T-helper 2 cell treated with Interferon-gamma antibody and Interleukin-4, amounts not matched to agents 5 μg/mL and 100 μg/mL, for 36 hours (primary cell): Measurements from ENCODE around the gene OR4N2.
"Not testable (repeated sequence)": the region's sequence is repeated elsewhere in the genome, so short reads cannot be mapped to it uniquely, and the experiment has no call there.

Source experiments
- DNase-seq: peaks from one replicate; pipeline ENCODE4 v3.0.0; 2021; ENCODE audit warnings: low spot score
- H3K27ac Mint-ChIP-seq: one replicate; pipeline ENCODE4 v1.8.0; 2021; ENCODE audit warnings: mild to moderate bottlenecking, mixed read lengths
- H3K27me3 Mint-ChIP-seq: one replicate; pipeline ENCODE4 v1.8.0; 2021; ENCODE audit warnings: low read depth, mixed read lengths
- H3K36me3 Mint-ChIP-seq: one replicate; pipeline ENCODE4 v1.8.0; 2021; ENCODE audit warnings: low read depth, mixed read lengths
- H3K4me1 Mint-ChIP-seq: one replicate; pipeline ENCODE4 v1.8.0; 2021; ENCODE audit warnings: low read depth, mixed read lengths
- H3K4me3 Mint-ChIP-seq: one replicate; pipeline ENCODE4 v1.8.0; 2022; ENCODE audit warnings: mild to moderate bottlenecking, moderate library complexity, mixed read lengths
- H3K9me3 Mint-ChIP-seq: one replicate; pipeline ENCODE4 v1.8.0; 2021; ENCODE audit warnings: mixed read lengths

Gene OR4N2

GRCh38 chr14:19813171-19813920, 9.8 kb downstream of the OR4N2 start:
- H3K36me3 Mint-ChIP-seq, DNase-seq, H3K4me1 Mint-ChIP-seq, H3K27ac Mint-ChIP-seq, H3K27me3 Mint-ChIP-seq, H3K4me3 Mint-ChIP-seq: not testable (repeated sequence)
- peaks cover 18% of the 10 kb centered on the region for H3K9me3 Mint-ChIP-seq

DNA sequence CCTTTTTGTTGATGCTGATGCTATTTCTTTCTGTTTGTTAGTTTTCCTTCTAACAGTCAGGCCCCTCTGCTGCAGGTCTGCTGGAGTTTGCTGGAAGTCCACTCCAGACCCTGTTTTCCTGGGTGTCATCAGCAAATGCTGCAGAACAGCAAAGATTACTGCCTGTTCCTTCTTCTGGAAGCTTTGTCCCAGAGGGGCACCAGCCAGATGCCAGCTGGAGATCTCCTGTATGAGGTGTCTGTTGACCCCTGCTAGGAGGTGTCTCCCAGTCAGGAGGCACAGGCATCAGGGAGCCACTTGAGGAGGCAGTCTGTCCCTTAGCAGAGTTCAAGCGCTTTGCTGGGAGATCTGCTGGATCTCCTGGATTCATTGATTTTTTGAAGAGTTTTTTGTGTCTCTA, 16.3 kb downstream of the OR4N2 start:
- H3K4me3 Mint-ChIP-seq, H3K36me3 Mint-ChIP-seq, H3K27ac Mint-ChIP-seq, DNase-seq, H3K4me1 Mint-ChIP-seq, H3K27me3 Mint-ChIP-seq: not testable (repeated sequence)
- H3K9me3 Mint-ChIP-seq = peaks cover 13% of the 10 kb centered on the region

- not testable (repeated sequence) for H3K4me3 Mint-ChIP-seq, H3K27me3 Mint-ChIP-seq, DNase-seq, H3K36me3 Mint-ChIP-seq, H3K4me1 Mint-ChIP-seq, H3K27ac Mint-ChIP-seq
- peaks cover 13% of the 10 kb centered on the region for H3K9me3 Mint-ChIP-seq
Observed at GRCh38 chr14:19821016-19821415, 17.4 kb downstream of the OR4N2 start.

DNA sequence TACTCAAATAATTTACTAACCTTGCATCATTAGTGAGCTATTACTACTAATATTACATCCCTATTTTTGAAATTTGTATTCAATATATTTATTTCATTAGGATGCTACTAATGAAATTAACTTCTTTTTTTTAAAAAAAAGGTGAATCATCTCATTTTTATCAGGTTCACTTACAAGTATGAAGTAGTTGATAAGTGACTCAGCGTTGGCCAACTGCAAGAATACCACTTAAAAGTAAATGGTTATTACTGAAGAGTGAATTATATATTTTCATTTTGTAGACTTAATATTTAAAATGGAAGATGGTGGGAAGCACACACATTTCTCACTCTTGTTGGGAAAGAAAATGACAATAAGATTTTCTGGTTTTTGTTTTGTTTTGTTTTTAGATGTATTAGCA, 19.6 kb downstream of the OR4N2 start:
- no peaks in the 10 kb centered on the region for H3K4me1 Mint-ChIP-seq
- no peak overlapping the region for H3K27ac Mint-ChIP-seq
- H3K9me3 Mint-ChIP-seq = peaks cover 13% of the 10 kb centered on the region
- H3K4me3 Mint-ChIP-seq = no peak overlapping the region
- H3K36me3 Mint-ChIP-seq = no peaks in the 10 kb centered on the region
- no peaks in the 10 kb centered on the region for H3K27me3 Mint-ChIP-seq
- DNase-seq = no peak

- Mint-ChIP-seq H3K9me3 (peaks cover 12% of the 10 kb centered on the region), H3K27ac (no peak overlapping the region), H3K36me3 (no peaks in the 10 kb centered on the region), H3K4me3 (no peak overlapping the region), H3K27me3 (no peaks in the 10 kb centered on the region), H3K4me1 (no peaks in the 10 kb centered on the region)
- no peak for DNase-seq
Observed at GRCh38 chr14:19823765-19824164, 20.2 kb downstream of the OR4N2 start.

DNA sequence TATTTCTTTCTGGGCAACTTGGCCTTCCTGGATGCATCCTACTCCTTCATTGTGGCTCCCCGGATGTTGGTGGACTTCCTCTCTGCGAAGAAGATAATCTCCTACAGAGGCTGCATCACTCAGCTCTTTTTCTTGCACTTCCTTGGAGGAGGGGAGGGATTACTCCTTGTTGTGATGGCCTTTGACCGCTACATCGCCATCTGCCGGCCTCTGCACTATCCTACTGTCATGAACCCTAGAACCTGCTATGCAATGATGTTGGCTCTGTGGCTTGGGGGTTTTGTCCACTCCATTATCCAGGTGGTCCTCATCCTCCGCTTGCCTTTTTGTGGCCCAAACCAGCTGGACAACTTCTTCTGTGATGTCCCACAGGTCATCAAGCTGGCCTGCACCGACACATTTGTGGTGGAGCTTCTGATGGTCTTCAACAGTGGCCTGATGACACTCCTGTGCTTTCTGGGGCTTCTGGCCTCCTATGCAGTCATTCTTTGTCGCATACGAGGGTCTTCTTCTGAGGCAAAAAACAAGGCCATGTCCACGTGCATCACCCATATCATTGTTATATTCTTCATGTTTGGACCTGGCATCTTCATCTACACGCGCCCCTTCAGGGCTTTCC, 24.2 kb downstream of the OR4N2 start:
- H3K36me3 Mint-ChIP-seq, H3K9me3 Mint-ChIP-seq, DNase-seq, H3K4me1 Mint-ChIP-seq, H3K27me3 Mint-ChIP-seq, H3K27ac Mint-ChIP-seq, H3K4me3 Mint-ChIP-seq: not testable (repeated sequence)

- no peak overlapping the region for H3K27ac Mint-ChIP-seq
- no peaks in the 10 kb centered on the region for H3K4me1 Mint-ChIP-seq
- H3K36me3 Mint-ChIP-seq = no peaks in the 10 kb centered on the region
- H3K4me3 Mint-ChIP-seq = no peak overlapping the region
- H3K27me3 Mint-ChIP-seq = no peaks in the 10 kb centered on the region
- no peak for DNase-seq
- peaks cover 7% of the 10 kb centered on the region for H3K9me3 Mint-ChIP-seq
Observed at GRCh38 chr14:19828314-19828713, 24.7 kb downstream of the OR4N2 start.

- peaks cover 12% of the 10 kb centered on the region for H3K9me3 Mint-ChIP-seq
- not testable (repeated sequence) for H3K27me3 Mint-ChIP-seq, H3K4me3 Mint-ChIP-seq, H3K4me1 Mint-ChIP-seq, H3K27ac Mint-ChIP-seq, DNase-seq, H3K36me3 Mint-ChIP-seq
Observed at GRCh38 chr14:19834203-19834848, 30.8 kb downstream of the OR4N2 start.

DNA sequence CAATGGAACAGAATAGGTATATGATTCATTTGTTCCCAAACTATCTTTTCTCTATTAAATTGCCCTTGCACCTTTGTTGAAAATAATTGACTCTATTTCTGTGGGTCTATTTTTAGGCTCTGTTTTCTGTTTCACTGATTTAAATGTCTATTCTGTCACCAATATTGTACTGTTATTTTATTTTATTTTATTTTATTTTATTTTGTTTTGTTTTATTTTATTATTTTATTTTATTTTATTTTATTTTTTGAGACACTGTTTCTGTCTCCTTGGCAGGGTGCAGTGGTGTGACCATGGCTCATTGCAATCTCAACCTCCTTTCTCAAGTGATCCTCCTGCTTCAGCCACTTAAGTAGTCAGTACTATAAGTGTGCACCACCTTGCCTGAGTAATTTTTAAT, 34.9 kb downstream of the OR4N2 start:
- Mint-ChIP-seq H3K36me3 (no peaks in the 10 kb centered on the region), H3K4me1 (no peaks in the 10 kb centered on the region), H3K4me3 (no peak overlapping the region), H3K27me3 (no peaks in the 10 kb centered on the region), H3K9me3 (peaks cover 4% of the 10 kb centered on the region), H3K27ac (no peak overlapping the region)
- no peak for DNase-seq

GRCh38 chr14:19851365-19851764, 47.8 kb downstream of the OR4N2 start:
- H3K4me3 Mint-ChIP-seq = no peak overlapping the region
- no peaks in the 10 kb centered on the region for H3K36me3 Mint-ChIP-seq
- no peaks in the 10 kb centered on the region for H3K9me3 Mint-ChIP-seq
- H3K27ac Mint-ChIP-seq = no peak overlapping the region
- no peaks in the 10 kb centered on the region for H3K27me3 Mint-ChIP-seq
- DNase-seq = no peak
- H3K4me1 Mint-ChIP-seq = no peaks in the 10 kb centered on the region

- not testable (repeated sequence) for H3K9me3 Mint-ChIP-seq, DNase-seq
Observed at GRCh38 chr14:19866061-19866669, 62.6 kb downstream of the OR4N2 start.

DNA sequence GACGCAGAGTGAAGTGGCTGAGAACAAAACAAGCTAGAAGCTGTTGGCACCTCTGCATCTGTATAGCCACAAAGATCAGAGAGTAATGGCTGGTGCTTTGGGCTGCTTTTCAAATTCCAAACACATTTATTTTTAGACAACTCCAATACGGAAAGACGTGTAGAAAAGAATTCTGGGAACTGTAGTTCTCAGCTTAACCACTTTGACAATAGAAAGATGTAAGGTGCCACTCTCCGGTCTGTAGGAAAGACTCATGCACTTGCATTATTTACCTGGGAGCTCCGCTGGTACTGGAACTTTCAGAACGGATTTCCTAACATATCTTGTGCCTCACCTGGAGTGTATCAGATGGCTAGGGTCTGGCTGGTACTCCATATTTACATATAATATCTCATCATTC, 69.6 kb downstream of the OR4N2 start:
- Mint-ChIP-seq H3K27ac (no peak overlapping the region), H3K36me3 (no peaks in the 10 kb centered on the region)

More at GRCh38 chr14:19866061-19866669, 62.6 kb downstream of the OR4N2 start:
- not testable (repeated sequence) for H3K36me3 Mint-ChIP-seq, H3K4me1 Mint-ChIP-seq, H3K27ac Mint-ChIP-seq, H3K27me3 Mint-ChIP-seq, H3K4me3 Mint-ChIP-seq

DNA sequence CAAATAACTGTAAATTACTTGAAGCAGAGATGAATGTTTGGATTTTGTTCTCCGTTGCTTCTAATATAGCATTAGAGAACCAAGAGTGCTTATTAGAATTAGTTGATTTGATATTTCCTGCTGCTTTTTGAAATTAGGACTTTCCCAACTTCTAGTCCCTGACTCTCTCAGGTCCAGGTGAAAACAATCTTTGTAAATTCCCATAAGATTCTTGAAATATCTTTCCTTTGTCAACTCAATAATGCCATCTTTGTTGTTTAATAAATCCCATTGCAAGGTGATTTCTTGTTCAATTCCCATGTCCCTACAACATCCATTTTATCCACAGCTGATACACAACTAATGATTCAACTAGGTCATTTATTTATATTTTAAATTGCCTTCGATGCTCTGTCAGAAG, 71.3 kb downstream of the OR4N2 start, which contains the start of gene OR4K2:
Gene OR4K2, plus strand, starts transcription at position 301 of the 400 bp plus-strand sequence. CDS start 1,126 bp downstream, outside the sequence.
- H3K36me3 Mint-ChIP-seq = no peaks in the 10 kb centered on the region
- no peaks in the 10 kb centered on the region for H3K27me3 Mint-ChIP-seq
- no peak within 1 kb of the TSS for H3K27ac Mint-ChIP-seq
- no peaks in the 10 kb centered on the region for H3K9me3 Mint-ChIP-seq
- H3K4me1 Mint-ChIP-seq = no peaks in the 10 kb centered on the region
- no peak within 1 kb of the TSS for H3K4me3 Mint-ChIP-seq
- no peak for DNase-seq

More for the DNA sequence above, 69.6 kb downstream of the OR4N2 start:
- no peaks in the 10 kb centered on the region for H3K9me3 Mint-ChIP-seq
- H3K27me3 Mint-ChIP-seq = no peaks in the 10 kb centered on the region
- H3K4me3 Mint-ChIP-seq = no peak overlapping the region
- no peaks in the 10 kb centered on the region for H3K4me1 Mint-ChIP-seq
- DNase-seq = no peak

- no peaks in the 10 kb centered on the region for H3K36me3 Mint-ChIP-seq
- H3K4me1 Mint-ChIP-seq = no peaks in the 10 kb centered on the region
- no peak overlapping the region for H3K4me3 Mint-ChIP-seq
- H3K27me3 Mint-ChIP-seq = no peaks in the 10 kb centered on the region
- no peak overlapping the region for H3K27ac Mint-ChIP-seq
- no peak for DNase-seq
- no peaks in the 10 kb centered on the region for H3K9me3 Mint-ChIP-seq
Observed at GRCh38 chr14:19878029-19878642, 74.6 kb downstream of the OR4N2 start.
